Measurements from ENCODE around the gene RFX3. TPM values are rescaled to one million over a fixed set of nuclear protein-coding genes. Genes with fewer than 3 reads are reported as not detected.
A peak's percentile ranks its signal among the peaks of the same experiment; 100 is the strongest.

RFX3 gene
- 11.8 TPM for total RNA-seq

GRCh38 chr9:3525836-3526164 is at the start of gene RFX3:
Gene RFX3 (minus strand): TSS chr9:3526001. CDS start chr9:3395588, 130,413 bp downstream.
- DNase-seq (ENCODE audit: extremely low spot score in 2 of 2), result no peak
- no peaks in the 10 kb centered on the region for H3K27me3 ChIP-seq
- H3K36me3 ChIP-seq, result no peaks in the 10 kb centered on the region
- H3K27ac ChIP-seq, result peak within 1 kb of the TSS; percentile 100
- peak within 1 kb of the TSS; percentile 66 to 89 for H3K4me3 ChIP-seq
- H3K9me3 ChIP-seq, result no peaks in the 10 kb centered on the region
- intact Hi-C loops (cut with DNase I), result no loop called here
- peaks cover 26% of the 10 kb centered on the region for H3K4me1 ChIP-seq
- TF ChIP-seq POLR2AphosphoS5 (IDR thresholded peaks at IDR 0.05; ENCODE audit: insufficient read depth in 1 of 2, low read depth in 1 of 2) (no peak), POLR2A (IDR thresholded peaks at IDR 0.05) (no peak), CTCF (IDR thresholded peaks at IDR 0.05) (no peak)

GRCh38 chr9:3571500-3571899 is 45.7 kb upstream of the RFX3 start:
- Histone ChIP-seq H3K27ac (no peak overlapping the region), H3K4me1 (no peaks in the 10 kb centered on the region), H3K4me3 (no peak overlapping the region), H3K27me3 (no peaks in the 10 kb centered on the region), H3K9me3 (no peaks in the 10 kb centered on the region), H3K36me3 (no peaks in the 10 kb centered on the region)
- TF ChIP-seq POLR2AphosphoS5 (IDR thresholded peaks at IDR 0.05; ENCODE audit: insufficient read depth in 1 of 2, low read depth in 1 of 2) (no peak), POLR2A (IDR thresholded peaks at IDR 0.05) (no peak), CTCF (IDR thresholded peaks at IDR 0.05) (no peak)
- intact Hi-C loops (cut with DNase I), result no loop called here
- DNase-seq (ENCODE audit: extremely low spot score in 2 of 2), result no peak

- no peaks in the 10 kb centered on the region for H3K36me3 ChIP-seq
- H3K9me3 ChIP-seq, result no peaks in the 10 kb centered on the region
- no peaks in the 10 kb centered on the region for H3K27me3 ChIP-seq
- intact Hi-C loops (cut with DNase I), result no loop called here
- H3K4me1 ChIP-seq, result no peaks in the 10 kb centered on the region
- H3K27ac ChIP-seq, result no peak overlapping the region
- no peak overlapping the region for H3K4me3 ChIP-seq
- TF ChIP-seq POLR2AphosphoS5 (IDR thresholded peaks at IDR 0.05; ENCODE audit: insufficient read depth in 1 of 2, low read depth in 1 of 2) (no peak), CTCF (IDR thresholded peaks at IDR 0.05) (no peak)
- no peak for DNase-seq (ENCODE audit: extremely low spot score in 2 of 2)
These were observed 43.7 kb upstream of the RFX3 start for GRCh38 chr9:3569529-3569928.

- Histone ChIP-seq H3K4me3 (no peak overlapping the region), H3K4me1 (no peaks in the 10 kb centered on the region), H3K27me3 (no peaks in the 10 kb centered on the region), H3K27ac (no peak overlapping the region), H3K9me3 (no peaks in the 10 kb centered on the region), H3K36me3 (no peaks in the 10 kb centered on the region)
- intact Hi-C loops (cut with DNase I), result no loop called here
- TF ChIP-seq POLR2A (IDR thresholded peaks at IDR 0.05) (no peak), CTCF (IDR thresholded peaks at IDR 0.05) (no peak), POLR2AphosphoS5 (IDR thresholded peaks at IDR 0.05; ENCODE audit: insufficient read depth in 1 of 2, low read depth in 1 of 2) (no peak)
- DNase-seq (ENCODE audit: extremely low spot score in 2 of 2), result no peak
These were observed 42.2 kb upstream of the RFX3 start for GRCh38 chr9:3567988-3568387.

- intact Hi-C loops (cut with DNase I), result no loop called here
- Histone ChIP-seq H3K27ac (no peak overlapping the region), H3K36me3 (no peaks in the 10 kb centered on the region), H3K27me3 (no peaks in the 10 kb centered on the region), H3K9me3 (no peaks in the 10 kb centered on the region), H3K4me1 (no peaks in the 10 kb centered on the region), H3K4me3 (no peak overlapping the region)
- DNase-seq (ENCODE audit: extremely low spot score in 2 of 2), result no peak
- no peak for TF ChIP-seq POLR2AphosphoS5 (IDR thresholded peaks at IDR 0.05; ENCODE audit: insufficient read depth in 1 of 2, low read depth in 1 of 2)
- no peak for TF ChIP-seq POLR2A (IDR thresholded peaks at IDR 0.05)
- TF ChIP-seq CTCF (IDR thresholded peaks at IDR 0.05), result no peak
These were observed 27.4 kb upstream of the RFX3 start for GRCh38 chr9:3553076-3553765.
